ENCODE data around the gene KLF2. TPM values are rescaled to one million over a fixed set of nuclear protein-coding genes. Genes with fewer than 3 reads are reported as not detected.

Gene KLF2
- total RNA-seq, 1 donor from 2014 or later = 137 TPM

DNA sequence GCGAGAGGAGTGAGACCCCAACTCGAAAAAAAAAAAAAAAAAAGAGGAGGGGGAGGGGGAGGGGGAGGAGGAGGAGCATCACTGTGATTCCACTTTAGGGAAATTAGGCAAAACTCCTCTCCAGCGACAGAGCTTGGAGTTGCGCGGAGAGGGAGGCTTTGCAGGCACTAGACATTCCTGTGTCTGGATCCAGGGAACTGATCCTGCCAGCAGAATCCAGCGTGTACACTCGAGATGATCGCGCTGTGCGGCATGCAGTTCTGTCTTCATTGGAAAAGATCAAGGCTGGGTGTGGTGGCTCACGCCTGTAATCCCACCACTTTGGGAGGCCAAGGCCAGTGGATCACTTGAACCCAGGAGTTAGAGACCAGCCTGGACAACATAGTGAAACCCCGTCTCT, 29.6 kb upstream of the KLF2 start:
- intact Hi-C loops (cut with DNase I) = no loop called here
- DNase-seq (no peak), ATAC-seq (no peak)
- H3K36me3 ChIP-seq = no peaks in the 10 kb centered on the region
- TF ChIP-seq, protein P1, sequence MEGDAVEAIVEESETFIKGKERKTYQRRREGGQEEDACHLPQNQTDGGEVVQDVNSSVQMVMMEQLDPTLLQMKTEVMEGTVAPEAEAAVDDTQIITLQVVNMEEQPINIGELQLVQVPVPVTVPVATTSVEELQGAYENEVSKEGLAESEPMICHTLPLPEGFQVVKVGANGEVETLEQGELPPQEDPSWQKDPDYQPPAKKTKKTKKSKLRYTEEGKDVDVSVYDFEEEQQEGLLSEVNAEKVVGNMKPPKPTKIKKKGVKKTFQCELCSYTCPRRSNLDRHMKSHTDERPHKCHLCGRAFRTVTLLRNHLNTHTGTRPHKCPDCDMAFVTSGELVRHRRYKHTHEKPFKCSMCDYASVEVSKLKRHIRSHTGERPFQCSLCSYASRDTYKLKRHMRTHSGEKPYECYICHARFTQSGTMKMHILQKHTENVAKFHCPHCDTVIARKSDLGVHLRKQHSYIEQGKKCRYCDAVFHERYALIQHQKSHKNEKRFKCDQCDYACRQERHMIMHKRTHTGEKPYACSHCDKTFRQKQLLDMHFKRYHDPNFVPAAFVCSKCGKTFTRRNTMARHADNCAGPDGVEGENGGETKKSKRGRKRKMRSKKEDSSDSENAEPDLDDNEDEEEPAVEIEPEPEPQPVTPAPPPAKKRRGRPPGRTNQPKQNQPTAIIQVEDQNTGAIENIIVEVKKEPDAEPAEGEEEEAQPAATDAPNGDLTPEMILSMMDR (IDR thresholded peaks at IDR 0.05) = no peak
- no peak overlapping the region for H3K4me3 ChIP-seq
- H3K27ac ChIP-seq = no peak overlapping the region
- H3K9me3 ChIP-seq = no peaks in the 10 kb centered on the region
- H3K4me1 ChIP-seq = peaks cover 20% of the 10 kb centered on the region
- H3K27me3 ChIP-seq (ENCODE audit: low read depth) = no peaks in the 10 kb centered on the region

DNA sequence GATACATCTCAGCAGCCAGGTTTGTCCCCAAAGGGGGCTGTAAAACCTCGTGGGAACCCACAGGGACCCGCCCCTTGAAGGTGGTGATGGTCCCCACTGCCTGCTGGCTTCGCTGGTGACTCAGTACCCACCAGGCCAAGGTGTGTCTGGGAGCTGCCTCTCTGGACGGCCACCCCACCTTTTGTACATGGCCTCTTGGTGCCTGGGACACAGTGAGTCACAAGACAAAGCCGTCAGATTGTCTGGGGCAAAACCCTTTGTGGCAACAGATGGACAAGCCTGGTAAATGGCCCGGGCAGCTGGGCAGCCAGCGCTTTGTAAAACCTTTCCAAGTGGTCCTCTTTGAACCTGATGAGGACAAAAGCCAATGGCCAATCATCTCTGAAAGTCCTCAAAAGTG, 27.9 kb upstream of the KLF2 start:
- ATAC-seq (no peak), DNase-seq (no peak)
- peaks cover 20% of the 10 kb centered on the region for H3K4me1 ChIP-seq
- TF ChIP-seq, protein P1 (IDR thresholded peaks at IDR 0.05) = no peak
- intact Hi-C loops (cut with DNase I) = no loop called here
- H3K4me3 ChIP-seq = no peak overlapping the region
- no peaks in the 10 kb centered on the region for H3K36me3 ChIP-seq
- no peak overlapping the region for H3K27ac ChIP-seq
- no peaks in the 10 kb centered on the region for H3K9me3 ChIP-seq
- H3K27me3 ChIP-seq (ENCODE audit: low read depth) = no peaks in the 10 kb centered on the region

DNA sequence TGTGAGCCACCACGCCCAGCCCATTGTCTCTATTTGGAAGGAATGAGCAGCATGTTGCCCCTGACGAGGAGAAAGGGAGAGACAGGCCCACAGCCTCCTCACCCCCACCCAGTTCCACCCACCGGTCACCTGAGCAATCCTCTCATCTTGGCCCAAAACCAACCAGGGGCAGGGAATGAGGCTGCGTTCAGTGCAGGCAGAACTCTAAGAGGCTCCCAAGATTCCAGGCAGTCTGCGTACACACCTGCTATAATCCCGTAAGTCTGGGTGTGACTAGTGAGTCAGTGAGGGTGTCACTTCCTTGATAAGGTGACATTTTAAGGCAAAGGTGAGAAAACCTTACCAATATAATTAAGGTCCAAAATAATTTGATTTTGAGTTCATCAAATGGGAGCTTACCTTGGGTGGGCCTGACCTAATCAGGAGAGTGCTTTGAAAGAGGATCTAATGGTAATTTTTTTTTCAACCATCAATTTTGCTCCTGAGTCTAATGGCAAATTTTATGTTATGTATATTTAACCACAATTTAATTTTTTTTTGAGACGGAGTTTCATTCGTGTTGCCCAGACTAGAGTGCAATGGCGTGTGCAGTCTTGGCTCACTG, 26.9 kb upstream of the KLF2 start:
- no peaks in the 10 kb centered on the region for H3K27me3 ChIP-seq (ENCODE audit: low read depth)
- TF ChIP-seq, protein P1 (IDR thresholded peaks at IDR 0.05) = no peak
- DNase-seq = no peak
- no peak overlapping the region for H3K4me3 ChIP-seq
- intact Hi-C loops (cut with DNase I) = no loop called here
- ATAC-seq = no peak
- peaks cover 11% of the 10 kb centered on the region for H3K4me1 ChIP-seq
- H3K36me3 ChIP-seq = no peaks in the 10 kb centered on the region
- no peak overlapping the region for H3K27ac ChIP-seq
- H3K9me3 ChIP-seq = no peaks in the 10 kb centered on the region

DNA sequence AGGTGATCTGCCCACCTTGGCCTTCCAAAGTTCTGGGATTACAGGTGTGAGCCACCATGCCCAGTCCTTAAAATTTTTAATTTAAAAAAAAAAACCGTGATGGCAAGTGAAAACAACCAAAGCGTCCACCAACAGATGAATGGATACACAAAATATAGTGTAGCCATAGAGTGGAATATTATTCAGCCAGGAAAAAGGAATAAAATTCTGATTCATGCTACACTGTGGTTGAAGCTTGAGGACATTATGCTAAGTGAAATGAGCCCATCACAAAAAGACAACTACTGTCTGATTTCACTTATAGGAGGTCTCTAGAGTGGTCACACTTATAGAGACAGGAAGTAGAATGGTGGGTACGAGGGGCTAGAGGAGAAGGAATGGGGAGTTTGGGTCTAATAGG, 26.3 kb upstream of the KLF2 start:
- TF ChIP-seq, protein P1 (IDR thresholded peaks at IDR 0.05) = no peak

DNA sequence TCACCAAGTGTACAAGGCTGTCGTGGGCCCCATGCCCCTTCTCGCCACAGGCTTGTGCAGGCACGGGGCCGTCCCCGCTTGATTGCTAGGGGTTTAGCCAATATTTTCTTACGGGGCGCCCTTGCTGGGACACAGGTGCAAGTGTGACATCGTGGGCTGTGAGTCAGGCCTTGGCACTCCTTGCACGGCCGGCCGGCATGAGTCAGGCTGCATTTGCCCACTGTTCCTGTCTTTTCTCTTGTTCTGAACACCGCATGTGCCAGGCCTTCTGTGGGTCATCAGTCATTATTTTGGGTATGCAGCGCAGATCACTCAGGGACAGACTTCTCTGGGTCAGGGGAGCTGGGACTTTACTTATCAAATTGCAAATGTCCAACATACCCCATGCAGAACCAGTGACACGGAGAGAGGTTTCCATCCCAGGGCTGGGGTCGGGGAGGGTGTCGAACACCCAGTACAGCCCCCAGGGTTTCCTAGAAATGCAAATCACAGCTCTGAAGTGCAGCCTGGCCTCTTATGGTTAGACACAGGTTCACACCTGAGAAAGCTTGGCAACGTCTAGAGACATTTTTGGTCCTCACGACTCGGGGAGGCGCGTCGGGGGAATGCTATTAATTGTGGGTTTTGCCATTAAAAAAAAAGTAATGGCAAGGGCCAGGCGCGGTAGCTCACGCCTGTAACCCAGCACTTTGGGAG, 22.5 kb upstream of the KLF2 start:
- Histone ChIP-seq H3K9me3 (no peaks in the 10 kb centered on the region), H3K27me3 (ENCODE audit: low read depth) (no peaks in the 10 kb centered on the region), H3K27ac (no peak overlapping the region), H3K36me3 (no peaks in the 10 kb centered on the region), H3K4me3 (no peak overlapping the region), H3K4me1 (no peaks in the 10 kb centered on the region)
- intact Hi-C loops (cut with DNase I) = no loop called here
- TF ChIP-seq, protein P1 (IDR thresholded peaks at IDR 0.05) = no peak
- no peak for ATAC-seq
- DNase-seq = no peak

More for the DNA sequence above, 26.3 kb upstream of the KLF2 start:
- Histone ChIP-seq H3K9me3 (no peaks in the 10 kb centered on the region), H3K27me3 (ENCODE audit: low read depth) (no peaks in the 10 kb centered on the region), H3K36me3 (no peaks in the 10 kb centered on the region), H3K27ac (no peak overlapping the region), H3K4me3 (no peak overlapping the region), H3K4me1 (peaks cover 9% of the 10 kb centered on the region)
- ATAC-seq (no peak), DNase-seq (no peak)
- intact Hi-C loops (cut with DNase I) = no loop called here
